Peyer's patch (tissue), 4 donors: ENCODE data around the gene WWOX. TPM values are rescaled to one million over a fixed set of nuclear protein-coding genes. Genes with fewer than 3 reads are reported as not detected.

ENCODE experiments used
- DNase-seq, 3 donors: peaks; one replicate each; pipeline ENCODE4 v3.0.0-alpha.2; 2017 to 2019
- H3K27ac ChIP-seq, 4 donors: fragments of 200-600 bp; sonication (generic); one replicate each; pipeline ENCODE4 v1.5.1; 2016 to 2019
- H3K27me3 ChIP-seq, 2 donors: fragments of 200-600 bp; sonication (generic); one replicate each; pipeline ENCODE4 v1.5.1; 2019
- H3K36me3 ChIP-seq, 3 donors: fragments of 200-600 bp; sonication (generic); one replicate each; pipeline ENCODE4 v1.5.1; 2016 to 2019
- H3K4me1 ChIP-seq, 4 donors: fragments of 200-600 bp; sonication (generic); one replicate each; pipeline ENCODE4 v1.5.1; 2016 to 2019
- H3K4me3 ChIP-seq, 4 donors: fragments of 200-600 bp; sonication (generic); 1 replicate in 3 of 4; 2 replicates in 1 of 4; pipeline ENCODE4 v1.5.1; 2016 to 2019; ENCODE audit warnings: mild to moderate bottlenecking in 1 of 4
- H3K9me3 ChIP-seq, 4 donors: fragments of 200-600 bp; sonication (generic); one replicate each; pipeline ENCODE4 v1.5.1; 2016 to 2019; ENCODE audit warnings: mild to moderate bottlenecking in 1 of 4
- POLR2A ChIP-seq, 2 donors: fragments of 450-650 bp; IDR thresholded peaks; one replicate each; pipeline ENCODE4 v1.5.1; 2017; ENCODE audit warnings: antibody characterized with exemption in 2 of 2, mild to moderate bottlenecking in 2 of 2, moderate library complexity in 2 of 2
- total RNA-seq, 4 donors: library from RNA; depleted of rRNA; stranded (reverse); fragments of >200 nt; gene quantifications; one replicate each; pipeline ENCODE4 v1.1.0, GENCODE V29; 2016
- TF ChIP-seq, protein P1 (sequence below), 6 experiments: fragments of 450-650 bp in 4 of 6; fragments of 200-600 bp in 2 of 6; sonication (generic) in 1 of 6; IDR thresholded peaks; one replicate each; pipeline ENCODE4 v1.5.1; 2017 to 2019; ENCODE audit warnings: antibody characterized with exemption in 6 of 6, mild to moderate bottlenecking in 3 of 6, moderate library complexity in 1 of 6

WWOX gene
- total RNA-seq, 4 donors from 2014 or later: 17.3 to 197 (median 57.5) TPM

DNA sequence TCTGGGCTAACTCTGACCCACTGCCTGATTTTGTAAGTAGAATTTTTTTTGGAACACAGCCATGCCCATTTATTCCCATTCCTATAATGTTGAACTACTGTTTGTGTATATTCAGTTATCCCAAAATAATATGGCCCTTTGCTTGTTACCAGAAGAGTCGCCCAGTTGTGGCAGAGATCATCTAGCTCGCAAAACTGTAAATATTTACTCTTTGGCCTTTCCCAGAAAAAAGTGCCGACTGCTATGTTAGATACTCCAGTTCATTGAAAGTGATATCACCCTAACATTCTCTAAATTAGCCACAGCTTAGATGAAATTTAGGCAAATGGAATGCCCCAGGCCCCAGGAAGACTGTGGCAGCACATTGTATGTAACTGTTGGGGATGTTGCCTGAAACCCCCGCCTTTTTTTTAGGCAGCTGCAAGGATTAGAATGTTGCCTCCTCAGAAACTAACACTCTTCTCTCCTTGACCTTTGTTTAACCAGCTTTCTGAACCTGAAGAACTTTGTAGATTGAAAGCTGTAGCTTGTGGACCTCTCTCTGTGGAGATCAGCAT, 19.1 kb downstream of the WWOX start:
- H3K27ac ChIP-seq: no peak overlapping the region
- TF ChIP-seq, protein P1, sequence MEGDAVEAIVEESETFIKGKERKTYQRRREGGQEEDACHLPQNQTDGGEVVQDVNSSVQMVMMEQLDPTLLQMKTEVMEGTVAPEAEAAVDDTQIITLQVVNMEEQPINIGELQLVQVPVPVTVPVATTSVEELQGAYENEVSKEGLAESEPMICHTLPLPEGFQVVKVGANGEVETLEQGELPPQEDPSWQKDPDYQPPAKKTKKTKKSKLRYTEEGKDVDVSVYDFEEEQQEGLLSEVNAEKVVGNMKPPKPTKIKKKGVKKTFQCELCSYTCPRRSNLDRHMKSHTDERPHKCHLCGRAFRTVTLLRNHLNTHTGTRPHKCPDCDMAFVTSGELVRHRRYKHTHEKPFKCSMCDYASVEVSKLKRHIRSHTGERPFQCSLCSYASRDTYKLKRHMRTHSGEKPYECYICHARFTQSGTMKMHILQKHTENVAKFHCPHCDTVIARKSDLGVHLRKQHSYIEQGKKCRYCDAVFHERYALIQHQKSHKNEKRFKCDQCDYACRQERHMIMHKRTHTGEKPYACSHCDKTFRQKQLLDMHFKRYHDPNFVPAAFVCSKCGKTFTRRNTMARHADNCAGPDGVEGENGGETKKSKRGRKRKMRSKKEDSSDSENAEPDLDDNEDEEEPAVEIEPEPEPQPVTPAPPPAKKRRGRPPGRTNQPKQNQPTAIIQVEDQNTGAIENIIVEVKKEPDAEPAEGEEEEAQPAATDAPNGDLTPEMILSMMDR (IDR thresholded peaks at IDR 0.05): no peak
- TF ChIP-seq POLR2A (IDR thresholded peaks at IDR 0.05): no peak
- no peaks in the 10 kb centered on the region for H3K4me1 ChIP-seq
- no peak for DNase-seq
- H3K27me3 ChIP-seq: no peaks in the 10 kb centered on the region
- peaks cover 0 to 10% (median 0%) of the 10 kb centered on the region in 3 donors for H3K36me3 ChIP-seq
- H3K9me3 ChIP-seq: no peaks in the 10 kb centered on the region
- no peak overlapping the region for H3K4me3 ChIP-seq

DNA sequence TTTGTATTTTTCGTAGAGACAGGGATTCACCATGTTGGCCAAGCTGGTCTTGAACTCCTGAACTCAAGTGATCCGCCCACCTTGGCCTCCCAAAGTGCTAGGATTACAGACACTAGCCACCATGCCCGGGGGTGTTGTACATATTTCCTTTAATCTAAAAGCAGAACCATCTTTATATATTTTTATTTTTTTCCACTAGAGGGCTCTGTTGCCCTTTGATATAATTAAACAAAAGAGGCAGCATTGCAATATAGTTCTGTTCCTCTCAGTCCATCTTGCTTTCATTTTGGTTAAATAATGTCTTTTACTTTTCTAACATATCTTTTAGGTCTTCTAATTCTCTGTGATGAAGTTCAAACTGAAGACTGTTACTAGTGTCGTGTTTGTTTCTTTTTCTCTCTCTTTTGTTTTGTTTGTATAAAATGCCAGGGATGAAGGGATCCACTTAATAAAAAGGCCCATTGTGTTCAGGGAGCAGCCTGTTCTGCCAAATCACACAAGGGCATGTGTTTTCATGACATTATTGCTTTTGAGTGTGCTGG, 23.4 kb downstream of the WWOX start:
- Histone ChIP-seq H3K27ac (no peak overlapping the region), H3K4me1 (no peaks in the 10 kb centered on the region), H3K9me3 (no peaks in the 10 kb centered on the region), H3K4me3 (no peak overlapping the region), H3K36me3 (no peaks in the 10 kb centered on the region), H3K27me3 (no peaks in the 10 kb centered on the region)
- DNase-seq: no peak
- TF ChIP-seq POLR2A (IDR thresholded peaks at IDR 0.05): no peak
- TF ChIP-seq, protein P1 (IDR thresholded peaks at IDR 0.05): peak in 5 of 6 experiments; percentile 47 to 69 (median 62)

DNA sequence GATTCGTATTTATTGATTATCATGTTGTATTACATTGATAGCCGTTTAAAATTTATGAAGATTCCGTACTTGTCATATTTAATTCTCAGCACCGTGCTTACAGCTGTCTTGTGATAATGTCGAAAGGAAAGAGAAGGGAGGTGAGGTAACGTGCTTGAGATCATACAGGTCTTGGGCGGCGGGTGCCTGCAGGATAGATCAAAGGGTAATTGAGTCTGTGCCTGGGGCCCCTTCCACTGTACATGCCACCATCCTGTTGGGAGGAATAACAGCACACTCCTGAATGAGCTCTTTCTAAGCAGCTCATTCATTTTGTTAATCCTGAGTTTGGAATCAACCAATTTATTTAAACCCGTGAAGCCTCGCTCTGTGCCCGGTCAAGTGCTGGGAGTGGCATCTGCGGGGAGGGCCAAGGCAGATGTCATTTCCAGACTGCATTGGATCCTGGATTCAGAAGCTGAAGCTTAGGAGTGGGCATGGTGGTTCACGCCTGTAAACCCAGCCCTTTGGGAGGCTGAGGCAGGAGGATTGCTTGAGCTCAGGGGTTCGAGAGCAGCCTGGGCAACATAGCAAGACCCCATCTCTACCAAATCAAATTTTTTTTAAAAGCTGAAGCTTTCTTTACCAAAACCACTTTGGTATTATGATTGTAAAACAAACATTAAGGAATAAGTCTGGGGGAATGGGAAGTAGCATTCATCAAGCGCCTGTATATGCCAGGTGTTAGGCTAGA, 25.8 kb downstream of the WWOX start:
- Histone ChIP-seq H3K36me3 (no peaks in the 10 kb centered on the region), H3K4me3 (no peak overlapping the region), H3K27me3 (no peaks in the 10 kb centered on the region), H3K27ac (no peak overlapping the region), H3K4me1 (no peaks in the 10 kb centered on the region), H3K9me3 (no peaks in the 10 kb centered on the region)
- no peak for DNase-seq
- no peak for TF ChIP-seq POLR2A (IDR thresholded peaks at IDR 0.05)
- TF ChIP-seq, protein P1 (IDR thresholded peaks at IDR 0.05): no peak

DNA sequence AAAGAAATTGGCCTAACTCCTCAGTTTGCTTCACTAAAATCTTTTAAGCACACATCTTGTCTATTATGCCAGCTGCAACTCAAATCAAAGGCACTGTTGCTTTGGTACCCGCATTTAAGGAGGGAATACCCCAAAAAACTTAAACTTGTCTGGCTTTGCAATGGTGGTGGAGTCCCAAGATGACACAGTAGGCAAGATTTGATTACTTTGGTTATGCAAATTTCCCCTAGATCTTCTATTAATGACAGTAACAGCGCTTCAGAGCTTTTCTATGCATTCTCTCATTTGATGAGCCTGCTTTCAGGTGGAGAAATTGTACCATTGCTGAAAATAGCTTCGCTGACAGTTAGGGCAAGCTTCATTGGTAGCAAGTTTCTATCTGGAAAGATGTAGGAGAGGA, 27.2 kb downstream of the WWOX start:
- Histone ChIP-seq H3K4me3 (no peak overlapping the region), H3K9me3 (no peaks in the 10 kb centered on the region), H3K27me3 (no peaks in the 10 kb centered on the region), H3K27ac (no peak overlapping the region), H3K36me3 (no peaks in the 10 kb centered on the region), H3K4me1 (no peaks in the 10 kb centered on the region)
- TF ChIP-seq, protein P1 (IDR thresholded peaks at IDR 0.05): no peak
- no peak for TF ChIP-seq POLR2A (IDR thresholded peaks at IDR 0.05)
- no peak for DNase-seq

DNA sequence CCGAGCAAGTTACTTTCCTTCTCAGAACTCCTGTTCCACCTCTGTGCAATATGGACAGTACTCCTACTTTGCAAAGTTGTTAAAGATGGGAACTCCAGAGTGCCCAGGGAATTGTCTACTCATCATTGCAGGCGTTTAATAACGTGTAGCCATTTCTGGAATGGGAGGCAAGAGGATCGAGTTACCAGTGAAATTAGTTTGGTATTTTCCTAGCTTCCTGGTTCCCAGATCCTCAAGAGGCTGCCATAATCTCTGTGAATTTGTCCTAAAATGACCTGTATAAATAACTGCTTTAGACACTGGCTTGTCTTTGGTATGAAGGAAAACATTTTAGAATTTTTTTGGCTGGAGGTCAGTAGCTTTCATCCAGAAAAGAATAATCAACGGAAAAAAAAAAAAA, 27.7 kb downstream of the WWOX start:
- Histone ChIP-seq H3K27ac (no peak overlapping the region), H3K27me3 (no peaks in the 10 kb centered on the region), H3K4me3 (no peak overlapping the region), H3K4me1 (no peaks in the 10 kb centered on the region), H3K9me3 (no peaks in the 10 kb centered on the region), H3K36me3 (no peaks in the 10 kb centered on the region)
- no peak for DNase-seq
- no peak for TF ChIP-seq POLR2A (IDR thresholded peaks at IDR 0.05)
- TF ChIP-seq, protein P1 (IDR thresholded peaks at IDR 0.05): no peak
